ENCODE measurements around the gene GOLGA1.
"Not testable (repeated sequence)": the region's sequence is repeated elsewhere in the genome, so short reads cannot be mapped to it uniquely, and the experiment has no call there.

The GOLGA1 gene

DNA sequence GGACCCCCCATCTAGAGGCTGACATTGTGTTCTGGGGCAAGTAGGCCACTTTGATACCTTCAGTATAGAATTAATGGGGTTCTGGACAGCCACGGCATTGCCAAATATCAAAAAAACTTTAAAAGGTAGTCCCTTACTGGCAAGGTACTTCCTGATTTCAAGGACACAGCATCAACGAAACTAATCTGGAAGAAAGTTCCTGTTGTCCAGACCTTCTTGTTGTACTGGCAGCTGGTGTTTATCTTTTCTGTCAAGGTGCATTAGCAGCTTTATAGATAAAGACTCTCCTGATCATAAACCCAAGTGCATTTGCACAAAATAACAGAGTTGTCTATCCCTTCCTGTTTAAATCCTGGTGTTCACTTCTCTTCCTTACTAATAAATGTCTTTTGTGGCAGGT, 23.7 kb upstream of the GOLGA1 start:
- TF ChIP-seq, protein P1, sequence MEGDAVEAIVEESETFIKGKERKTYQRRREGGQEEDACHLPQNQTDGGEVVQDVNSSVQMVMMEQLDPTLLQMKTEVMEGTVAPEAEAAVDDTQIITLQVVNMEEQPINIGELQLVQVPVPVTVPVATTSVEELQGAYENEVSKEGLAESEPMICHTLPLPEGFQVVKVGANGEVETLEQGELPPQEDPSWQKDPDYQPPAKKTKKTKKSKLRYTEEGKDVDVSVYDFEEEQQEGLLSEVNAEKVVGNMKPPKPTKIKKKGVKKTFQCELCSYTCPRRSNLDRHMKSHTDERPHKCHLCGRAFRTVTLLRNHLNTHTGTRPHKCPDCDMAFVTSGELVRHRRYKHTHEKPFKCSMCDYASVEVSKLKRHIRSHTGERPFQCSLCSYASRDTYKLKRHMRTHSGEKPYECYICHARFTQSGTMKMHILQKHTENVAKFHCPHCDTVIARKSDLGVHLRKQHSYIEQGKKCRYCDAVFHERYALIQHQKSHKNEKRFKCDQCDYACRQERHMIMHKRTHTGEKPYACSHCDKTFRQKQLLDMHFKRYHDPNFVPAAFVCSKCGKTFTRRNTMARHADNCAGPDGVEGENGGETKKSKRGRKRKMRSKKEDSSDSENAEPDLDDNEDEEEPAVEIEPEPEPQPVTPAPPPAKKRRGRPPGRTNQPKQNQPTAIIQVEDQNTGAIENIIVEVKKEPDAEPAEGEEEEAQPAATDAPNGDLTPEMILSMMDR (IDR thresholded peaks at IDR 0.05) = no peak
- Histone ChIP-seq H3K79me2 (no peaks in the 10 kb centered on the region), H3K27me3 (ENCODE audit: control insufficient read depth, insufficient read depth, low read length) (no peaks in the 10 kb centered on the region), H3K9ac (no peak overlapping the region), H3K4me3 (ENCODE audit: low read depth, low read length) (no peak overlapping the region), H3K36me3 (ENCODE audit: control insufficient read depth, insufficient read depth, low read length) (no peaks in the 10 kb centered on the region), H3K4me1 (no peaks in the 10 kb centered on the region), H3K9me3 (ENCODE audit: control insufficient read depth, low read length) (no peaks in the 10 kb centered on the region), H3K27ac (no peak overlapping the region), H3K4me2 (ENCODE audit: low read length) (no peak overlapping the region), H2AFZ (no peak overlapping the region)

DNA sequence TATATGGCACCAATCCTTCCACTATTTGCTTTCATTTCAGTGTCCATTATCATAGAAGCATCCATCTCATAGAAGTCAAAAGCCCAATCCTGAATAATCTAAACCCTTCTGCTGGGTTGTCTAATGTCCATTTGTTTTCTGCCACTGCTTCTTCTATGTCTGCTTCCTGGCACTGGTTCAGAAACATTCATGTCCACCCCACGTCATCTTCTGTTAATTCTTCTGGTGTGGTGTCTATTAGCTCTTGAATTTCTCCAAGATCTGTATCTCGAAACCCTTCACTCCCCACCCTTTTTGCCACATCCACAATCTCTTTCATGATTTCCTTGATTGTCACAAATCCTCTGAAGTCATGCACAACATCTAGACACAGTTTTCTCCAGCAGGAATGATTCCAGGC, 23.2 kb upstream of the GOLGA1 start:
- no peak overlapping the region for H3K9ac ChIP-seq
- H3K36me3 ChIP-seq (ENCODE audit: control insufficient read depth, insufficient read depth, low read length) = no peaks in the 10 kb centered on the region
- no peaks in the 10 kb centered on the region for H3K79me2 ChIP-seq
- no peaks in the 10 kb centered on the region for H3K4me1 ChIP-seq
- no peak overlapping the region for H2AFZ ChIP-seq
- no peak overlapping the region for H3K4me2 ChIP-seq (ENCODE audit: low read length)
- H3K9me3 ChIP-seq (ENCODE audit: control insufficient read depth, low read length) = no peaks in the 10 kb centered on the region
- TF ChIP-seq, protein P1 (IDR thresholded peaks at IDR 0.05) = no peak
- H3K27ac ChIP-seq = no peak overlapping the region
- H3K27me3 ChIP-seq (ENCODE audit: control insufficient read depth, insufficient read depth, low read length) = no peaks in the 10 kb centered on the region
- H3K4me3 ChIP-seq (ENCODE audit: low read depth, low read length) = no peak overlapping the region

DNA sequence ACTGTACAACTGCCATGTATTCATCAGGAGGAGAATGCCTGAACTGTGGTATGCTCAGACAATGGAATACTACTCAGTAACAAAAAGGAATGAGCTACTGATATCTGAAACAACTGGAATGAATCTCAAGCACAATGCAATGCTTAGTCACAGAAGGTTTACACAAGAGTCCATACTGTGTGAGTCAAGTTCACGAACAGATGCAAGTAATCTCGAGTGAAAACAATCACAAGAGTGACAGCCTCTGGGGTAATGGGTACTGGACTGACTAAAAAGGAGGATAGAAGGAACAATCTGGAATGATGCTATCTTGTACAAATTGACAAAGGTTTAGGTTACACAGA, 19.5 kb upstream of the GOLGA1 start:
- H3K27ac ChIP-seq = no peak overlapping the region
- H3K4me3 ChIP-seq (ENCODE audit: low read depth, low read length) = no peak overlapping the region
- H3K9ac ChIP-seq = no peak overlapping the region
- no peaks in the 10 kb centered on the region for H3K9me3 ChIP-seq (ENCODE audit: control insufficient read depth, low read length)
- H3K4me2 ChIP-seq (ENCODE audit: low read length) = no peak overlapping the region
- TF ChIP-seq, protein P1 (IDR thresholded peaks at IDR 0.05) = no peak
- no peaks in the 10 kb centered on the region for H3K36me3 ChIP-seq (ENCODE audit: control insufficient read depth, insufficient read depth, low read length)
- H3K27me3 ChIP-seq (ENCODE audit: control insufficient read depth, insufficient read depth, low read length) = no peaks in the 10 kb centered on the region
- H2AFZ ChIP-seq = no peak overlapping the region
- H3K79me2 ChIP-seq = no peaks in the 10 kb centered on the region
- no peaks in the 10 kb centered on the region for H3K4me1 ChIP-seq

DNA sequence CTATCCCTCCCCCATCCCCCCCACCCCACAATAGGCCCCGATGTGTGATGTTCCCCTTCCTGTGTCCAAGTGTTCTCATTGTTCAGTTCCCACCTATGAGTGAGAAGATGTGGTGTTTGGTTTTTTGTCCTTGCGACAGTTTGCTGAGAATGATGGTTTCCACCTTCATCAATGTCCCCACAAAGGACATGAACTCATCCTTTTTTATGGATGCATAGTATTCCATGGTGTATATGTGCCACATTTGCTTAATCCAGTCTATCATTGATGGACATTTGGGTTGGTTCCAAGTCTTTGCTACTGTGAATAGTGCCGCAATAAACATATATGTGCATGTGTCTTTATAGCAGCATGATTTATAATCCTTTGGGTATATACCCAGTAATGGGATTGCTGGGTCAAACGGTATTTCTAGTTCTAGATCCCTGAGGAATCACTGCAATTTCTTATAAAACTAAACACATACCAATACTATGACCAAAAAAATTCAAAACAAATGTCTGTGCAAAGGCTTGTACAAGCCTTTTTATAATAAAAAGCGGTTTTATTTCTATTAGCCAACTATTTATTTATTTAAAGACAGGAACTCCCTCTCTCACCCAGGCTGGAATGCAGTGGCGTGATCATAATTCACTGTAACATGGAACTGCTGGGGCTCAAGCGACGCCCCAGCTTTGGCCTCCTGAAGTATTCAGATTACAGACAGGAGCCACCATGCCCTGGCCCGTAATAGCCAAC, 19.0 kb upstream of the GOLGA1 start:
- H3K27me3 ChIP-seq (ENCODE audit: control insufficient read depth, insufficient read depth, low read length); H3K4me2 ChIP-seq (ENCODE audit: low read length); H3K9me3 ChIP-seq (ENCODE audit: control insufficient read depth, low read length); H3K36me3 ChIP-seq (ENCODE audit: control insufficient read depth, insufficient read depth, low read length); H3K9ac ChIP-seq; H3K4me3 ChIP-seq (ENCODE audit: low read depth, low read length); H3K27ac ChIP-seq; H3K4me1 ChIP-seq; H3K79me2 ChIP-seq; H2AFZ ChIP-seq: not testable (repeated sequence)

DNA sequence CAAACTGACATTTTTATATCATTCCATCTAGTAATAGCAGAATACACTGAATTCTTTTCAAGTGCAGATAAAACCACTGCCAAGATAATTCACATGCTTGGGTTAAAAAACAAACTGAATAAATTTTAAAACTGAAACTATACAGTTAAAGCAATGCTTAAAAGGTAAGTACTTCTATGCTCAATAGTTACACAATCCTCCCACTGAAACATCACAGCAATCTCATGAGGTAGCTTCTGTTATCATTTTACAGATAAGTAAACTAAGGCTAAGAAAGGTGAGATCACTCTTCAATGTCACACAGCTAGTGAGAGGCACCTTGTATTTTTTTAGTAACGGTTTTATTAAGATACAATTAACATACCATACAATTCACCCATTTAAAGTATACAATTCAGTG, 13.4 kb upstream of the GOLGA1 start:
- H3K36me3 ChIP-seq (ENCODE audit: control insufficient read depth, insufficient read depth, low read length) = no peaks in the 10 kb centered on the region

More for the DNA sequence above, 13.4 kb upstream of the GOLGA1 start:
- no peaks in the 10 kb centered on the region for H3K4me1 ChIP-seq
- TF ChIP-seq, protein P1 (IDR thresholded peaks at IDR 0.05) = no peak
- H2AFZ ChIP-seq = no peak overlapping the region
- H3K79me2 ChIP-seq = no peaks in the 10 kb centered on the region
- H3K27ac ChIP-seq = no peak overlapping the region
- H3K9me3 ChIP-seq (ENCODE audit: control insufficient read depth, low read length) = no peaks in the 10 kb centered on the region
- H3K9ac ChIP-seq = no peak overlapping the region
- H3K4me3 ChIP-seq (ENCODE audit: low read depth, low read length) = no peak overlapping the region
- H3K27me3 ChIP-seq (ENCODE audit: control insufficient read depth, insufficient read depth, low read length) = no peaks in the 10 kb centered on the region
- no peak overlapping the region for H3K4me2 ChIP-seq (ENCODE audit: low read length)

Data from parathyroid adenoma (tissue), 2 donors.